CD4-positive, alpha-beta T cell treated with Interleukin-4 for 1 hour (primary cell): ENCODE data around the gene WDR87.

ENCODE experiments used
- DNase-seq, 2 donors: peaks; one replicate each; pipeline ENCODE4 v3.0.0-alpha.2; 2020 to 2022

The WDR87 gene

GRCh38 chr19:37905946-37906868 lies at the start of gene WDR87:
Gene WDR87 (minus strand): TSS chr19:37906594. CDS start chr19:37898239, 8,355 bp downstream.
- peak; percentile 59 to 66 for DNase-seq

DNA sequence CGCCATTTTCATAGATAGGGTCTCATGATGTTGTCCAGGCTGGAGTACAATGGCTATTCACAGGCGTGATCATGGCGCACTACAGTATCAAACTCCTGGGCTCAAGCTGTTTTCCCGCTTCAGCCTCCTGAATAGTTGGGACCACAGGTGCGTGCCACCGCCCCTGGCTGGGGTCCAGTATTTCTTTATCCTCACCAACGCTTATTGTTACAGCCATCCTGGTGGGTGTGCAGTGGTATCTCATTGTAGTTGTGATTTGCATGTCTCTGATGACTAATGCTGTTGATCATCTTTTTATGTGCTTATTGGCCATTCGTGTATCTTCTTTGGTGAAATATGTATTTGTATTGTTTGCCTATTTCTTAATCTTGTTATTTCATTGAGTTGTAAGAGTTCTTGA lies 49.6 kb upstream of the WDR87 start:
- no peak for DNase-seq

DNA sequence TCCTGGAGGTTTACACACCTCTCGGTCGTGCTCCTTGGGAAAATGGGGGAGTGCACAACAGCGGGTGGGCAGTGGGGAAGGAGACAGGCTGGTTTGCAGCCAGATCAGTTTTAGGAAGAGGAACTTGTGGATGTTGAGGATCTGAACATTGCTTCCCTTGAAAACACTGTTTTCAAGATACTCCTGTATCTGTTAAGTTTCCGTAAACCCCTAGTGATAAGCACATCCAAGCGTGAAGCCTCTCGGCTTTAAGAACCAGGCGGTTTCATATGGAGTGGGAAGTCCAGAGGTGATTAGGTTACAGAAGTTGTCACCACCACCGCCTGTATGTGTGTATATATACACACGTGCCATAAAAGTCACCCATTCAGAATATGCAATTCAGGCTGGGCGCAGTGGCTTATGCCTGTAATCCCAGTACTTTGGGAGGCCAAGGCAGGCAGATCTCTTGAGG lies 48.1 kb upstream of the WDR87 start:
- no peak for DNase-seq

- DNase-seq = no peak
These were observed 47.5 kb upstream of the WDR87 start for GRCh38 chr19:37953918-37954303.

DNA sequence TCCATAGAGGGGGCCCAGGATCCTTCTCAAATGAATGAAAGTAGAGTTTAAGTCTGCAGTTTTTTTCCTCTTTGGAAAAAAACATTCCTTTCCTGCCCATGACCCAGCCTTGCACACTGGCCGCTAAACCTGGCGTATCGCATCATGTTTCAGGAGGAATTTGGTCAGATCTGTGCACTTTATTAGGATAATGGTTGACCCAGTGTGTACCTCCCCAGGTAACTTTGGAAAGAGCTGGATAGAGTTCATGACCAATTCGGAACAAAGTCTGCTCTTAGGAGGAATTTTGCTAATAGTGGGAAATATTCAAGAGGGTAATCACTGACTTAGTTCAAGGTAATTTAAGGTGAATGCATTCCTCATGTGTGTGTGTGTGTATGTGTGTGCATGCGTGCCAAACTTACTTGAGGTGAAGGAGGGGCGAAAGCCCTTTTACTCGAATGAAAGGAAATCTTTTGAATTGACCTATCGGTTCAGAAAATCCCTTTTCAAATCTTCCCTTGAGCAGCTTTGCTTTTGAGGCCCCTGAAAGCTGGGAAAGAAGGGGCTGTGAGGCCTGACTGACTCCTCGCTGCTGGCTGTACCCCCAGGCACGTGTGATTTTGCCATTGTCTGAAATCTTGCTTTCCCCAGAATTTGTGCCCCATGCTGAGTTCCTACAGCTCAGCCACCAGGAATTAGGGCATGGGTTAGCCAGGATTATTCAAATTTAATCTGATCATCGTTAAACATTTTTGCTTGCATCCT lies 47.0 kb upstream of the WDR87 start:
- no peak for DNase-seq

DNA sequence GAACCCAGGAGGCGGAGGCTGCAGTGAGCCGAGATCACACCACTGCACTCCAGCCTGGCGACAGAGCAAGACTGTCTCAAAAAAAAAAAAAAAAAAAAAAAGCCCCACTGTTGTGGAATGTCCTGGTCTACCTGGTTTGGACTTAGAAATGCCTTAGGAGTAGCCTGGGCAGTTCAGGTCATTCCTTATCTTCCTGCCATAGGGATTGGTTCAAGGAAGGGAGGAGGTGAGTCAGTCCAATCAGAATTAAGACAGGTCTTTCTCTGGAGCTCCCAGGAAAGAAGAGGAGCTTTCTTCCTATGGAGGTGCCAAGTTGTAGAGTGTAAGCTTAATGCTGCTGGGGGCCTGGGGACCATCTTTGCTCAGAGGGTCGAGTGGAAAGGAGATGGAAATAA lies 45.4 kb upstream of the WDR87 start:
- DNase-seq = no peak

DNA sequence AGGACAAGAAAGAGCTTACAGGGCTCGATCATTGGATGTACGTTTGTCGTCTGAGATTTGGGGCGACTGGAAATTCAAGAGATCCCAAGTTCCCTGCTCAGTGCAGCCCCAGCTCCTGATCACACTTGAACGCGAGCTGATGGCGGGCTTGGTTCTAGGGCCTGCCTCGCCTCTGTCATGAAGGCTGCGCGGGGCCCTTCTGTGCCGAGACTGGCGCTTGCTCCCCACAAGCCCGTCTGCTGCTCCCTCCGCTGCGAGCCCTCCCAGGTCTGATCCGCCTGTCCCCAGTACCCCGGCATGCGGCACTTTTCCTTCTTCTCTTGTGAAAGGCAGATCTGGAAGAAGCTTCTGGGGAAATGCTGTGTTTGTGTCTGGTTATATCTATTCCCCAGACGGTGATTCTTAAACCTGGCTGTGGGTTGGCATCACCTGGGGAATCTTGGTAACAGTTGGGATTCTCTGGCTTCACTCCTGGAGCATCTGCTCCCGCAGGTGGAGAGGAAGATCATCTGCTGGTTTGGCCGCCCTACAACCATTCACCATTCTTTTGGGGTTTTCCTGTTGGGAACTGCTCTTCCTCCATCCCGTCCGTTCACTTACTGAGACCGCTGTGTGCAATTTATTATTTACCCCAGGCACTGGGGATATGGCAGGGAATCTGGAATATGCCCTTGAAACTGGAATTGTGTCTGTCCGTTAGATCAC lies 44.2 kb upstream of the WDR87 start:
- DNase-seq = no peak

DNA sequence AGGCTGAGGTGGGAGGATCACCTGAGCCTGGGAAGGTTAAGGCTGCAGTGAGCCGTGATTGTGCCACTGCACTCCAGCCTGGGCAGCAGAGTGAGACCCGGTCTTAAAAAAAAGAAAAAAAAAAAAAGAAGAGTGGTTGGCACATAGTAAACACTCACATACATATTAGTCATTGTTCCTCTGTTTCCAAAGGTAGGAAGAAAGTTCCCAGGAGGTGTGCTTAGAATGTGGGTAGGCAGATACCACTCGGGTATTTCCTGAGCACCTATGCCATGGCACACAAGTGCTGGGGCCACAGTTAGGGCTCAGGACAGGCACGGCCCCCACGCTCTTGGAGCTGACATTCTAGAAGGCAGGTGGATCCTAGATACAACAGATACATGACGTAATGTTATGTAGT lies 42.0 kb upstream of the WDR87 start:
- DNase-seq = no peak

DNA sequence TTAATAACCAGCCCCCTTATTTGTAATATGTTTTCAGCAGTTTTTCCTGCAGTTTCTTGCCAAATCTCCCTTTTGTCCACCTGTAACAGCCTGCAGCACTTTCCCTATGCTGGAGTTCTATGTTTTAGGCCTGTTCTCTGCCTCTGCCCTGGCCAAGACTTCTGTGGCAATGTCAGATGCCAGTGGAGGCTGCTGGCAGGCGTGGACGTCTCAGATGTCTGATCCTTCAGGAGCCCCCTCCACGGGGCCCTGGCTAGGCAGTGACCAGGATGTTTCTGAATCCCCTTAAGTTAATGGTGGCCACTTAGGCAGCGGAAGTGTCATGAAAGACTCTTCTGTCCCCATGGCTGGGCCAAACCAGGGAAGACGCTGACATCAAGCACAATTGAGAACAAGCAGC lies 41.4 kb upstream of the WDR87 start:
- DNase-seq = no peak

DNA sequence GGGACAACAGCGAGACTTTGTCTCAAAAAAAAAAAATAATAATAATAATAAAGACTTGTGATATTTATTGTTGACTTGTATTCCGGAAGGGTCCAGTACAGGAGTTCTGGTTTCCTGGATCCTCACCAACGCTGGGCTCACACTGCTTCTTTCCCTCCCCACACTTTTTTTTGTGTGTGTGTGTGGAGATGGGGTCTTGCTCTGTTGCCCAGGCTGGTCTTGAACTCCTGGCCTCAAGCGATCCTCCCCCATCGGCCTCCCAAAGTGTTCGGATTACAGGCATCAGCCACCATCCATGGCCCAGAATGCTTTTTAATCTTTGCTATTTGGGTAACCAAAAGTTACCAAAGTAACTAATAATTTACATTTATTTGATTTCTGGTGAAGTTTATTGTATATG lies 39.7 kb upstream of the WDR87 start:
- no peak for DNase-seq

DNA sequence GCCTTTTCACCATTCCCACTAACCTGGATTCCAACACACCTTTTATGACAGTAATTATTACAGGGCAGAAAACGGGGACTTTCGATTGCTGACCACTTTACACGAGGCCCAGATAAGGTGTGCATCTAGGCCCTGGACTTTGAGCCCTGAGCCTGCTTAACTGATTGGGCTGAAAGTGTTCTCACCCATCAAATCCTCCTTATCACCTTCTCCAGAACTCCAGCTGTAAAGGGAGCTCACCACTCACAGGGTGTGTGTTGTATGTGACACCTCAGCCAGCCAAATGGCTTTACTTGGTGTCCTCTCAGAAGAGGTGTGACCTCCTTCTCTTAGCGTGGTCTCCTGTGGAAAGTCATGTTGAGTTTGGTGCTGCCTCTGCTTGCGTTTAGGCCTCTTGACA lies 37.1 kb upstream of the WDR87 start:
- no peak for DNase-seq

DNA sequence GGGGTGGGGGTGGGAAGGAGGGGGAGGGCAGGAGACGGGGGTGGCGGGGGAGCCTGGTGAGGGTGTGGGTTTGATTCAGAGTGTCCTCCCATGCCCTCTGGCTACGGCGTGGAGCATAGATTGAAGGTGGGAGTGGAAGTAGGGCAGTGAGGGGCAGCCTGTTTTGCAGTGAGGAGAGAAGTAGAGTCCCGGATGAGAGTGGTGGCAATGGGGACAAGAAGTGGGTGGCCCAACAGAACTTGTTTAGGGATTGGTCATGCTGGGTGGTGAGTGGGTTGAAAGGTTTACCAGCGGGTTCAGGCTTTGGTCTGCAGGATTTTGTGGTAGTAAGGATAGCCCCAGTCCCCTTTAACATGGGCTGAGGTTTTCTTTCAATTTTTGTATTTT lies 36.1 kb upstream of the WDR87 start:
- no peak for DNase-seq

DNA sequence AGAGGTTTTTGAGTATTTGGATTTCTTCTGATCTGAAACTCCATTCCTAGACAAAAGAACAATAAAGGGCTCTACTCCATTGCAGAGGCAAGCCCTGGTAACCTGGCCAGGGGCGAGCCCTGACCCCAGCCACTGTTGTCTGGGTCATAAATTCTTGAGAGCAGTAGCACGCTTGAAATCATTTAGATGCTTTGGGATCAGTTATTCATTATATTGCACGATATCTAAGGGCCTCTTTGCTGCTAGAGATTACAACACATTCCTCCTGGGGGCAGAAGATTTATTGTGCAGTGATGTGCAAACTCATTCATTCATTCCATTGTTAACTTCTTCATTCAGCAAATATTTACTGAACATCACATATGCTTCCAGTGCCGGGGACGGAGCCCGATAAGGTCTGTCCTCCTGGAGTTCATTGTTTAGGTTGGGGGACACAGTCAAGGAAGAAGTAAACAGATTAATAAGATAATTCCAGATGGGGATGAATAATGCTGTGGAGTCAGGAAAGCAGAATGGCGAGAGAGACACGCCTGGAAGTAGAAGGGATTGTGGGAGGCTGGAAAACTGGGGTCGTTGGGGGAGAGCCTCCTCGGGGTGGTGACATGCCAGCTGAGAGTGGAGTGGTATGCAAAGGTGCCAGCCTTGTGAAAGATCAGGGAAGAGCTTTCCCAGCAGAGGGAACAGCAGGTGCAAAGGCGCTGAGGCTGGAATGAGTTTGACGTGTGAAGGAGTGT lies 35.6 kb upstream of the WDR87 start:
- DNase-seq = no peak

DNA sequence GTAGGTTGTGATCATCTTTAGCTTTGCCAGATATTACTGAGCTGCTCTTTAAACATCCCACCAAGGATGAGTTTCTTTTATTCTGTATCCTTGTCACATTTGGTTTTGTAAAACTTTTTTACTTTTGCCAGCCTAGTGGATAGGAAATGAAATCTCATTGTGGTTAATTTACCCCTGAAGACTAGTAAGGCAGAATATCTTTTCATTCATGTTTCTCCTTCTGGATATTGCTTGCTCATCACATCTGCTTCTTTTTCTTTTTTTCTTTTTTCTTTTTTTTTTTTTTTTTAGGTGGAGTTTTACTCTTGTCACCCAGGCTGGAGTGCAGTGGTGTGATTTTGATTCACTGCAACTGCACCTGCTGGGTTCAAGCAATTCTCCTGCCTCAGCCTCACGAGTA lies 32.0 kb upstream of the WDR87 start:
- DNase-seq = no peak

DNA sequence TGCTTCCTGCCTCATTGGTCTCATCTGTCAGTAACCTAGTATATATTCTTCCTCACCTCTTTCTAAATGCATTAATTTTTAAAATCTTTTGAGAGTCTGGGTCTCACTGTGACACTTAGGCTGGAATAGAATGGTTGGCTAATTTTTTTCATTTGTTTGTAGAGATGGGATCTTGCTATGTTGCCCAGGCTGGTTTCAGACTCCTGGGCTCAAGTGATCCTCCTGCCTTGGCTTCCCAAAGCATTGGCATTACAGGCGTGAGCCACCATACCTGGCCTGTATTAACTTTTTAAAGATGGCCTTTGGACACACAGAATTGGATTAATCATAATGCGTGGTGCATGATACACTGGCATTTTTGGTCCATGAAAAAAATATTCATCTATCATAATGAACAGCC lies 30.5 kb upstream of the WDR87 start:
- DNase-seq = no peak

DNA sequence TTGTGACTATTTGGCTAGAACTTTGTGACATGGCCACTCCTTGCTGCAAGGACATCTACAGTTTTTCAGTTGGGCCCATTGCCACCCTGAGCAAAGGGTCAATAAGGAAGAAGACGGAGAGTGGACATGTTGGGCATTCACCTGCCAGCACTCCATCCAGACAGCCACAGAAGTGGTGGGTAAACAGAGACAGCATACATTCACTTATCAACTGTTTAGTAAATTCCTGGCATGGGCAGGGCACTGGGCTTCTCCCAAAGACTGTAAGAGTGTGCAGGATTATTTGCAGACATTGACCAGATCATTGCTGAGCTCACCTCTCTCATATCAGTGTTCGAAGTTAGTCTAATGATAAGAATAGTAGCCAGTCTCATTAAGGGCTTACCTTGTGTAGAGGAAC lies 29.8 kb upstream of the WDR87 start:
- no peak for DNase-seq

- DNase-seq = no peak
These were observed 28.9 kb upstream of the WDR87 start for GRCh38 chr19:37935341-37935740.

- no peak for DNase-seq
These were observed 27.6 kb upstream of the WDR87 start for GRCh38 chr19:37933937-37934358.

DNA sequence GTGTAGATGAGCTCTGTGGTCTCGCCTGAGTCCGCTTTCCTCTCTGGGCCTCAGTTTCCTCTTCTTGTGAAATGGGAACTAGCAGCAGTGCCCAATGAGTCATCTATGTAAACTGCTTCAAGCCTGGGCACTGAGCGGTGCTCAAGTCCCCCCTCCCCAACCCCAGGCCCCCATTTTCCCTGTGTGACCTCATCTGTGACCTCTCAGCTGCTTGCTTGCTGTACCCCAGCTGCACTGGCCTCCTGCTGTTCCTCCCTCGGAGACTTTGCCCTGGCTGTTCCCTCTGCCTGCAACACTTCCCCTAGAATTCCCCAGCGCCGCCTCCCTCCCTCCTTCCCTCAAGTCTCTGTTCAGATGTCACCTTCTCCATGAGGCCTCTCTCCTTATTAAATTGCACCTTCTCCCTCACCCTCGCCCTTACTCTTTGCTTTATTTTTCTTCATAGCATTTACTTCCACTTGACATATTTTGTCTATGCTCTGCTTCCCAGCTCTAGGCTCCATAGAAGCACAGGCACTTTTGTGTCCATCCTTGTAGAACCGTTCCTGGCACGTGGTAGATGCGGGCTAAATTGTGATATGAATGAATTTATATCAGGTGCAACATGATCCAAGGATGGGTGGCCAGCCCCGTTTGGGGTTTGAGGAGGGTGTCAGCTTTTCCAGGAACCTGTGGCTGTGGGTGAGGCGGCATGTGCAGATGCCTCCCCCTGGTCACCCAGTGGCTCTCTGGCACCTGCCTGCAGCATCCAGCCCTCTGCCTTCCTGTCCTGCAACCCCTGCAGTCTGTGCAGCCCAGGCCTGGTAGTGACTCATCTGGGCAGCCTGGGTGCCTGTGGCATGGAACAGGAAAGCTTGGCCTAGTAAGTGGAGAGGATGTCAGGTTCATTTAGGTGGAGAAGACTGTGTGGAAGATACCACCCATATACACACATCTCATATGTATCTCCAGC lies 26.9 kb upstream of the WDR87 start:
- peak in 1 of 2 donors; percentile 16 for DNase-seq

DNA sequence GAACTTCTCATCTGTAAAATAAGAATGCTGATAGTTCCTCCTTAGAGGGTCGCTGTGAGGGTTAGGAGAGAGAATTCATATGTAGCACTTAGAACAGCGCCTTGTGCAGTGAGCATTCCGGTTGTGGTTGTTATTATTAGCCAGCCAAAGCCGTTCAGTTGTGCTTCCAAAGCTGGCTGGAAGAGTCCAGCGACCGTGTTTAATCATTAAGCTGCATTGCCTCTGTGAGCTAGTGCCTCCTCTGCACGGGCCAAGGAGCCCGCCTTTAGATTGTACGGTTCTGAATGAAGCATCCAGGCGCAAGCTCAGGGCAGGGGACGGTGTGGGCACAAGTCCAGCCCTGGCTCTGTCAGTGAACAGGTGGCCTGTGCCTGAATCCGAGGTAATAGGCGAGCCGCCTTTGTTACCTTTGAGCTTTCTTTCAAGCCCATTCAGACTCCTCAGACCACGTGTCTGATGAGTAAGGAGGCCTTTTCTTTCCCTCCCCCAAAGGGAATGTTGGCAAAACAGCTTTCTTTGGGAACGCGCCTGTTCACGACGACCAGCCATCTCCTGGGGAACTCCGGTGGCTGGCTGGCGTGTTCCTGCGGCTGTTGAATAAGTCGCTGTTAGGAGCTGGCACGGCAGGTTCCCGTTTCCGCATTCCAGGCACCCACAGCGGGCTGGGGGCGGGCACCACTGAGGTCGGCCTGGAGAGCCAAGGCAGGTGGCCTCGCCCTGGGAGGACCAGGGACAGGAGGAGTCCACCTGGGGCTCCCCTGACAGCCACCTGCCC lies 25.7 kb upstream of the WDR87 start:
- DNase-seq = peak in 1 of 2 donors; percentile 35

GRCh38 chr19:37930416-37930815 lies 24.0 kb upstream of the WDR87 start:
- no peak for DNase-seq
